WERI-Rb-1 (cell line): ENCODE measurements around the gene MAPT.

Source experiments
- DNase-seq: peaks from one replicate; pipeline ENCODE4 v3.0.0-alpha.2; 2020
- H3K27ac ChIP-seq: fragments of 250-450 bp; sonication (Bioruptor Pico); 2 replicates; pipeline ENCODE4 v1.5.1; 2020; ENCODE audit warnings: mild to moderate bottlenecking, moderate library complexity
- H3K27me3 ChIP-seq: fragments of 250-450 bp; sonication (Bioruptor Pico); 2 replicates; pipeline ENCODE4 v1.5.1; 2021; ENCODE audit warnings: mild to moderate bottlenecking, low read depth, moderate library complexity; ENCODE audit not compliant: insufficient read depth, severe bottlenecking
- H3K36me3 ChIP-seq: fragments of 250-450 bp; sonication (Bioruptor Pico); 2 replicates; pipeline ENCODE4 v1.5.1; 2020; ENCODE audit warnings: mild to moderate bottlenecking, moderate library complexity
- H3K4me3 ChIP-seq: 2 replicates; pipeline ENCODE4 v1.5.1; 2011; ENCODE audit warnings: low read depth, mild to moderate bottlenecking, control low read depth, low read length
- H3K9me3 ChIP-seq: fragments of 250-450 bp; sonication (Bioruptor Pico); 2 replicates; pipeline ENCODE4 v1.5.1; 2021; ENCODE audit warnings: mild to moderate bottlenecking, moderate library complexity; ENCODE audit not compliant: severe bottlenecking
- TF ChIP-seq, protein P1 (sequence below): IDR thresholded peaks from 2 replicates; pipeline ENCODE4 v1.5.1; 2011; ENCODE audit warnings: low read depth, mild to moderate bottlenecking, control low read depth, inconsistent platforms, low read length

The MAPT gene

DNA sequence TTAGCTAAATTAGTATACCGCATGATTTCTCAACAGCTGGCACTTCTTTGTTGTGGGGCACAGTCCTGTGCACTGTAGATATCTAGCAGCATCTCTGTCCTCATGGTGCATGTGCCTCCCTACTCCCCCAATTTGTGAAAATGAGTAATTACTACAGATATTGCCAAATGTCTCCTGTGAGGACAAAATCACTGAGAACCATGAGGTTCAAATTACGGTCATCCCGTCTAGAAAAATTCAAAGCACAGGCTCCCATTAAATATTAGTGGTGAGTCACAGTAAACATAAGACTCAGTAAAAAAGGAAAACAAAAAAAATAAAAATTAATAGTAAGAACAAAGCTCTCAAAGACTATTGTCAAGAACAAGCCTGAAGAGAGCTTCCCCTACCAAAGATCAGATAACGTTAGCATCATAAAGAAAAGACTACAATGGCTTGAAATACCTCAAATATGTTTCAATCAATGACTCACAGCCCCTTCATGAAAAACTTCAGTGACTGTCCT, 162.5 kb downstream of the MAPT start:
- Histone ChIP-seq H3K4me3 (no peak overlapping the region), H3K27ac (no peak overlapping the region), H3K27me3 (no peaks in the 10 kb centered on the region), H3K36me3 (peaks cover 61% of the 10 kb centered on the region), H3K9me3 (no peaks in the 10 kb centered on the region)
- no peak for DNase-seq
- TF ChIP-seq, protein P1, sequence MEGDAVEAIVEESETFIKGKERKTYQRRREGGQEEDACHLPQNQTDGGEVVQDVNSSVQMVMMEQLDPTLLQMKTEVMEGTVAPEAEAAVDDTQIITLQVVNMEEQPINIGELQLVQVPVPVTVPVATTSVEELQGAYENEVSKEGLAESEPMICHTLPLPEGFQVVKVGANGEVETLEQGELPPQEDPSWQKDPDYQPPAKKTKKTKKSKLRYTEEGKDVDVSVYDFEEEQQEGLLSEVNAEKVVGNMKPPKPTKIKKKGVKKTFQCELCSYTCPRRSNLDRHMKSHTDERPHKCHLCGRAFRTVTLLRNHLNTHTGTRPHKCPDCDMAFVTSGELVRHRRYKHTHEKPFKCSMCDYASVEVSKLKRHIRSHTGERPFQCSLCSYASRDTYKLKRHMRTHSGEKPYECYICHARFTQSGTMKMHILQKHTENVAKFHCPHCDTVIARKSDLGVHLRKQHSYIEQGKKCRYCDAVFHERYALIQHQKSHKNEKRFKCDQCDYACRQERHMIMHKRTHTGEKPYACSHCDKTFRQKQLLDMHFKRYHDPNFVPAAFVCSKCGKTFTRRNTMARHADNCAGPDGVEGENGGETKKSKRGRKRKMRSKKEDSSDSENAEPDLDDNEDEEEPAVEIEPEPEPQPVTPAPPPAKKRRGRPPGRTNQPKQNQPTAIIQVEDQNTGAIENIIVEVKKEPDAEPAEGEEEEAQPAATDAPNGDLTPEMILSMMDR: no peak

DNA sequence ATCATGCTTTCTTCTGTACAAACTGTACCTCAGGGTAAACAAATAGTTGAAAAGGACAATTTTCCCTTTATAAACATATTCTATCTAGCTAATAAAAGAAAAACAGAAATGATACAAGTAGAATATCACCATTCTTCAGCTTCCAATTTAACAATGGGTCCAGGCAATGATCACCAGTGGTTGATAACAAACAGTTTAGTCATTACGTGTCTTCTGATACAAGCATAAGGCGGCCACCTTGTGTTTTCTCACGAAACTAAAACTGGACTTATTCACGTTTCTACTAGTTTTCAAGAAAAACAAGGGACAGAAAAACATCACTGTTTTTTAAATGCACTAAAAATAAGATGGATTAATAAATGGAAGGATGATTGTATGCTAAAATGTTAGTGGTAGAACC, 163.0 kb downstream of the MAPT start:
- TF ChIP-seq, protein P1: no peak
- H3K9me3 ChIP-seq: no peaks in the 10 kb centered on the region
- H3K4me3 ChIP-seq: no peak overlapping the region
- DNase-seq: no peak
- no peak overlapping the region for H3K27ac ChIP-seq
- H3K27me3 ChIP-seq: no peaks in the 10 kb centered on the region
- peaks cover 57% of the 10 kb centered on the region for H3K36me3 ChIP-seq

DNA sequence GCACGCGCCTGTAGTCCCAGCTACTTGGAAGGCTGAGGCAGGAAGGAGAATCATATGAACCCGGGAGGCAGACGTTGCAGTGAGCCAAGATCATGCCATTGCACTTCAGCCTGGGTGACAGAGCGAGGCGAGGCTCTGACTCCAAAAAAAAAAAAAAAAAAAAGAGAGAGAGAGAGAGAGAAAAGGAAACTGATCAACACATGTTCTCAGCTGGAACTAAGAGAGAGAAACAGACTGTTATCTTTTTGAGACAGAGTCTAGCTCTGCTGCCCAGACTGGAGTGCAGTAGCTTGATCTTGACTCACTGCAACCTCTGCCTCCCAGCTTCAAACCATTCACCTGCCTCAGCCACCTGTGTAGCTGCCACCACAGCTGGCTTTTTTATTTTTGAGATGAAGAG, 165.1 kb downstream of the MAPT start:
- Histone ChIP-seq H3K27ac (no peak overlapping the region), H3K36me3 (peaks cover 67% of the 10 kb centered on the region)
- TF ChIP-seq, protein P1: no peak

DNA sequence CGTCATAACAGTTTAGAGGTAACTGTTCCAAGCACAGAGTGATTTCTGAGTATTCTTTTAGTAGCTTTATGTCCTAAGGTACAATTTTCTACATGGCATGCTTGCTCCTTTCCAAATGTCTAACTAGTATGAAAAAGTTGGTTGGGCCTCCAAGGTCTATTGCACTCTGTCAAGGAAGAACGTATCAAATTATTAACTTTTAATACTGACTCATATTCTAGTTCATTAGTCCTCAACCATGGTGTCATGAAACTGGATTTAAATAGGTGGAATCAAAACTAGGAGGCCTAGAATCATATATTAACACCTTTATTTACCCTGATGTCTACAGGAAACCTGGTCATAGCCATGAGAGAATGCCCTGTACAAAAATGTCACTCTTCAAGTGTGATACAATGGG, 166.1 kb downstream of the MAPT start:
- Histone ChIP-seq H3K9me3 (no peaks in the 10 kb centered on the region), H3K27ac (no peak overlapping the region), H3K36me3 (peaks cover 74% of the 10 kb centered on the region), H3K4me3 (no peak overlapping the region), H3K27me3 (no peaks in the 10 kb centered on the region)
- TF ChIP-seq, protein P1: no peak
- no peak for DNase-seq

More for the DNA sequence above, 165.1 kb downstream of the MAPT start:
- no peaks in the 10 kb centered on the region for H3K9me3 ChIP-seq
- DNase-seq: no peak
- H3K27me3 ChIP-seq: no peaks in the 10 kb centered on the region
- H3K4me3 ChIP-seq: no peak overlapping the region

DNA sequence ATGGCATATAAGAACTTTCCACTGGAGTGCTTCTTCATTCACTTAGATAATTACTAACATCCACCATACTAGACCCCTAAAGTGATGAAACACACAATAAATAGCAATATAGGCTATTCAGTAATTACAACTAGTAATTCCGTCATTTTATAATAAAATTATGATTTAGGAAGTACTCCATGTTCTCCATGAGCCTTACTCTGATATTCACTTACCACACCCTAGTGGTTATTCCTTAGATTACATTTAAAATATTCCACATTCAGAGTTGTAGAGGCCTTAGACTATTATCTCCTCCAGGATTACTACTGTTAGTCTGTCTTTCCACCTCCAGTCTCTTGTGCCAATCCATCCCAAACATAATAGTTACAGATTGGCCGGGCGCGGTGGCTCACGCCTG, 167.1 kb downstream of the MAPT start:
- Histone ChIP-seq H3K36me3 (peaks cover 79% of the 10 kb centered on the region), H3K27me3 (no peaks in the 10 kb centered on the region), H3K4me3 (no peak overlapping the region), H3K9me3 (no peaks in the 10 kb centered on the region), H3K27ac (no peak overlapping the region)
- no peak for DNase-seq
- TF ChIP-seq, protein P1: no peak

DNA sequence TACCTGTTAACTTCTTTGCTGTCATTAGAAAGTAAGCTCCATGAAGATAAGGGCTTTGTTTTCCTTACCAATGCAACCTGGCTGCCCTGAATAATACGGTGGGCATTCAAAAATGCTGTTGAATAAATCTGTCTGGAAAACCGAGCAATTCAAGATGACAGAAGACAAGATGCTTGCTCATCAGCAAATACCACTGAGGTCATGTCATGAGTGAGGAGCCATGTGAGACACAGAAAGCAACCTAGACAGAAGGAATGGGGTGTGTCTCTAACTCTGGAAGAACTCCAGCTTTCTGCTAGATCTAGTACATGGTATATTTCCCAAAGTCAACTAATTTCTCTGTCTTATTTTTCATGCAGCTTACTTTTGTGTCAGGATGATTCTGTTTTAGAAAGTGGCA, 168.9 kb downstream of the MAPT start:
- no peaks in the 10 kb centered on the region for H3K27me3 ChIP-seq
- H3K27ac ChIP-seq: no peak overlapping the region
- TF ChIP-seq, protein P1: no peak
- peaks cover 80% of the 10 kb centered on the region for H3K36me3 ChIP-seq
- H3K4me3 ChIP-seq: no peak overlapping the region
- no peaks in the 10 kb centered on the region for H3K9me3 ChIP-seq
- DNase-seq: no peak
